ENCODE results near the gene RASSF10.

RASSF10 gene

GRCh38 chr11:13045734-13046133 is 36.6 kb downstream of the RASSF10 start:
- TF ChIP-seq GATA2 (IDR thresholded peaks at IDR 0.05; ENCODE audit: low read depth, low read length) (no peak), GATA3 (IDR thresholded peaks at IDR 0.05; ENCODE audit: low read depth, low read length) (no peak)

GRCh38 chr11:13046637-13047570 is 37.8 kb downstream of the RASSF10 start:
- no peak for TF ChIP-seq GATA2 (IDR thresholded peaks at IDR 0.05; ENCODE audit: low read depth, low read length)
- no peak for TF ChIP-seq GATA3 (IDR thresholded peaks at IDR 0.05; ENCODE audit: low read depth, low read length)

- TF ChIP-seq GATA3 (IDR thresholded peaks at IDR 0.05; ENCODE audit: low read depth, low read length) = no peak
- TF ChIP-seq GATA2 (IDR thresholded peaks at IDR 0.05; ENCODE audit: low read depth, low read length) = no peak
These were observed 38.8 kb downstream of the RASSF10 start for GRCh38 chr11:13047884-13048283.

GRCh38 chr11:13051257-13051656 is 42.1 kb downstream of the RASSF10 start:
- TF ChIP-seq GATA3 (IDR thresholded peaks at IDR 0.05; ENCODE audit: low read depth, low read length) = no peak
- no peak for TF ChIP-seq GATA2 (IDR thresholded peaks at IDR 0.05; ENCODE audit: low read depth, low read length)

- TF ChIP-seq GATA2 (IDR thresholded peaks at IDR 0.05; ENCODE audit: low read depth, low read length) (no peak), GATA3 (IDR thresholded peaks at IDR 0.05; ENCODE audit: low read depth, low read length) (no peak)
These were observed 43.0 kb downstream of the RASSF10 start for GRCh38 chr11:13052130-13052571.

GRCh38 chr11:13053255-13053917 is 44.3 kb downstream of the RASSF10 start:
- TF ChIP-seq GATA3 (IDR thresholded peaks at IDR 0.05; ENCODE audit: low read depth, low read length) (no peak), GATA2 (IDR thresholded peaks at IDR 0.05; ENCODE audit: low read depth, low read length) (no peak)

- TF ChIP-seq GATA3 (IDR thresholded peaks at IDR 0.05; ENCODE audit: low read depth, low read length) (no peak), GATA2 (IDR thresholded peaks at IDR 0.05; ENCODE audit: low read depth, low read length) (no peak)
These were observed 45.2 kb downstream of the RASSF10 start for GRCh38 chr11:13054278-13054677.

GRCh38 chr11:13055200-13055599 is 46.1 kb downstream of the RASSF10 start:
- TF ChIP-seq GATA3 (IDR thresholded peaks at IDR 0.05; ENCODE audit: low read depth, low read length) = no peak
- no peak for TF ChIP-seq GATA2 (IDR thresholded peaks at IDR 0.05; ENCODE audit: low read depth, low read length)

GRCh38 chr11:13061294-13061990 is 52.3 kb downstream of the RASSF10 start:
- TF ChIP-seq GATA2 (IDR thresholded peaks at IDR 0.05; ENCODE audit: low read depth, low read length) = no peak
- no peak for TF ChIP-seq GATA3 (IDR thresholded peaks at IDR 0.05; ENCODE audit: low read depth, low read length)
